ENCODE data around the gene ZNF610. TPM values are rescaled to one million over a fixed set of nuclear protein-coding genes. Genes with fewer than 3 reads are reported as not detected.
"Not testable (repeated sequence)": the region's sequence is repeated elsewhere in the genome, so short reads cannot be mapped to it uniquely, and the experiment has no call there.

ZNF610 gene
- total and polyA plus RNA-seq, 2 donors (not counting 3 experiments of a cell fraction or from before 2014, with no cell fraction given): 1.1 to 1.3 TPM

DNA sequence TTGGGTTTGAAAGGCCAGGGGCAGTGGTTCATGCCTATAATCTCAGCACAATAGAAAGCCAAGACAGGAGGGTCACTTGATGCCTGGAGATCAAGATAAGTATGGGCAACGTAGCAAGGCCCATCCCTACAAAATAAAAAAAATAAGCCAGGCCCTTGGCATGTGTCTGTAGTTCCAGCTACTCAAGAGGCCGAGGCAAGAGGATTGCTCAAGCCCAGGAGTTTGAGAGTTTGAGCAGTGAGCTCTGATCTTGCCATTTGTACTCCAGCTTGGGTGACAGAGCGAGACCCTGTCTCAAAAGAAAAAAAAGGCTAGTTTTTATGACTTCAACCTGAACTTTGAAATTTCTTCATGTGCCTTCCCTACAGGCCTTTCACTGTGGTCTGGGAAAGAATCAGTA is 44.3 kb upstream of the ZNF610 start:
- H3K9ac ChIP-seq (replicated peaks; ENCODE audit: extremely low read depth, insufficient read depth, low read length): no peak overlapping the region
- H3K4me2 ChIP-seq (ENCODE audit: insufficient read depth, low read length): no peak overlapping the region
- FAIRE-seq (no peak), DNase-seq (ENCODE audit: low read depth, low spot score) (no peak)
- no peaks in the 10 kb centered on the region for H3K27me3 ChIP-seq (ENCODE audit: control insufficient read depth in 2 of 2, insufficient read depth in 2 of 2, low read length in 2 of 2)
- no peak overlapping the region for H3K4me3 ChIP-seq (replicated peaks in 1 of 3; ENCODE audit: insufficient read depth in 1 of 3, low read depth in 1 of 3, low read length in 3 of 3)
- H3K27ac ChIP-seq (ENCODE audit: insufficient read depth, low read depth, low read length): no peak overlapping the region
- no peak for TF ChIP-seq MYC (IDR thresholded peaks at IDR 0.05; ENCODE audit: low read depth, low read length)
- no peak for TF ChIP-seq EZH2 (IDR thresholded peaks at IDR 0.05; ENCODE audit: borderline replicate concordance, low read depth, low read length, severe bottlenecking)
- TF ChIP-seq, protein P1, sequence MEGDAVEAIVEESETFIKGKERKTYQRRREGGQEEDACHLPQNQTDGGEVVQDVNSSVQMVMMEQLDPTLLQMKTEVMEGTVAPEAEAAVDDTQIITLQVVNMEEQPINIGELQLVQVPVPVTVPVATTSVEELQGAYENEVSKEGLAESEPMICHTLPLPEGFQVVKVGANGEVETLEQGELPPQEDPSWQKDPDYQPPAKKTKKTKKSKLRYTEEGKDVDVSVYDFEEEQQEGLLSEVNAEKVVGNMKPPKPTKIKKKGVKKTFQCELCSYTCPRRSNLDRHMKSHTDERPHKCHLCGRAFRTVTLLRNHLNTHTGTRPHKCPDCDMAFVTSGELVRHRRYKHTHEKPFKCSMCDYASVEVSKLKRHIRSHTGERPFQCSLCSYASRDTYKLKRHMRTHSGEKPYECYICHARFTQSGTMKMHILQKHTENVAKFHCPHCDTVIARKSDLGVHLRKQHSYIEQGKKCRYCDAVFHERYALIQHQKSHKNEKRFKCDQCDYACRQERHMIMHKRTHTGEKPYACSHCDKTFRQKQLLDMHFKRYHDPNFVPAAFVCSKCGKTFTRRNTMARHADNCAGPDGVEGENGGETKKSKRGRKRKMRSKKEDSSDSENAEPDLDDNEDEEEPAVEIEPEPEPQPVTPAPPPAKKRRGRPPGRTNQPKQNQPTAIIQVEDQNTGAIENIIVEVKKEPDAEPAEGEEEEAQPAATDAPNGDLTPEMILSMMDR (IDR thresholded peaks at IDR 0.05; ENCODE audit: extremely low read depth in 1 of 2, insufficient read depth in 1 of 2, low read depth in 1 of 2, low read length in 2 of 2): no peak
- TF ChIP-seq POLR2AphosphoS5 (IDR thresholded peaks at IDR 0.05; ENCODE audit: insufficient read depth, low read depth, low read length): no peak
- no peak for TF ChIP-seq GATA2 (IDR thresholded peaks at IDR 0.05; ENCODE audit: insufficient read depth, insufficient read length, low read depth, low read length)
- TF ChIP-seq POLR2A (IDR thresholded peaks at IDR 0.05; ENCODE audit: low read depth, low read length): no peak
- no peak for TF ChIP-seq FOS (IDR thresholded peaks at IDR 0.05; ENCODE audit: borderline replicate concordance, insufficient read depth, low read length)
- no peak for TF ChIP-seq JUN (IDR thresholded peaks at IDR 0.05; ENCODE audit: borderline replicate concordance, insufficient read depth, insufficient read length, low read depth)
- TF ChIP-seq, protein P2, sequence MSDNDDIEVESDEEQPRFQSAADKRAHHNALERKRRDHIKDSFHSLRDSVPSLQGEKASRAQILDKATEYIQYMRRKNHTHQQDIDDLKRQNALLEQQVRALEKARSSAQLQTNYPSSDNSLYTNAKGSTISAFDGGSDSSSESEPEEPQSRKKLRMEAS (IDR thresholded peaks at IDR 0.05; ENCODE audit: insufficient read depth, insufficient read length): no peak
- no peaks in the 10 kb centered on the region for H3K9me3 ChIP-seq (replicated peaks; ENCODE audit: control insufficient read depth, insufficient read depth, low read length)
- H3K36me3 ChIP-seq (ENCODE audit: control insufficient read depth in 2 of 2, extremely low read depth in 1 of 2, insufficient read depth in 2 of 2, low read length in 2 of 2): peaks cover 3 to 8% of the 10 kb centered on the region in 2 experiments
- BruUV-seq (replicated peaks): no TSS peak
- peaks cover 4% of the 10 kb centered on the region for H3K4me1 ChIP-seq (ENCODE audit: control insufficient read depth, extremely low read depth, insufficient read depth, low read length)
- no peak overlapping the region for H2AFZ ChIP-seq (ENCODE audit: low read depth, low read length)
- intact Hi-C loops (cut with micrococcal nuclease) (no loop called here), dilution Hi-C loops (cut with MboI; ENCODE audit: extremely low pct_ligation_motif_present, low sequenced_read_pairs) (no loop called here)
- H3K9me1 ChIP-seq (replicated peaks; ENCODE audit: control insufficient read depth, extremely low read depth, insufficient read depth, low read length): no peaks in the 10 kb centered on the region
- POLR2A ChIA-PET: no interaction called here
- no peaks in the 10 kb centered on the region for H4K20me1 ChIP-seq (replicated peaks; ENCODE audit: control insufficient read depth, extremely low read depth, insufficient read depth, low read length)
- CTCF ChIA-PET: no interaction called here
- no peaks in the 10 kb centered on the region for H3K79me2 ChIP-seq (ENCODE audit: control insufficient read depth, insufficient read depth, low read length)

DNA sequence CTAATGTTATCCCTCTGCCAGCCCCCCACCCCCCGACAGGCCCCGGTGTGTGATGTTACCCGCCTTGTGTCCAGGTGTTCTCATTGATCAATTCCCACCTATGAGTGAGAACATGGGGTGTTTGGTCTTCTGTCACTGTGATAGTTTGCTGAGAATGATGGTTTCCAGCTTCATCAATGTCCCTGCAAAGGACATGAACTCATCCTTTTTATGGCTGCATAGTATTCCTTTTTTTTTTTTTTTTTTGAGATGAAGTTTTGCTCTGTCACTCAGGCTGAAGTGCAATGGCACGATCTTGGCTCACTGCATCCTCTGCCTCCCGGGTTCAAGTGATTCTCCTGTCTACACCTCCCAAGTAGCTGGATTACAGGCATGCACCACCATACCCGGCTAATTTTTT is 43.1 kb upstream of the ZNF610 start:
- H3K4me2 ChIP-seq (ENCODE audit: insufficient read depth, low read length); H3K27ac ChIP-seq (ENCODE audit: insufficient read depth, low read depth, low read length); H2AFZ ChIP-seq (ENCODE audit: low read depth, low read length); H3K27me3 ChIP-seq (ENCODE audit: control insufficient read depth in 2 of 2, insufficient read depth in 2 of 2, low read length in 2 of 2); dilution Hi-C loops (cut with MboI; ENCODE audit: extremely low pct_ligation_motif_present, low sequenced_read_pairs); H3K36me3 ChIP-seq (ENCODE audit: control insufficient read depth in 2 of 2, extremely low read depth in 1 of 2, insufficient read depth in 2 of 2, low read length in 2 of 2); BruUV-seq (replicated peaks); H4K20me1 ChIP-seq (replicated peaks; ENCODE audit: control insufficient read depth, extremely low read depth, insufficient read depth, low read length); H3K4me1 ChIP-seq (ENCODE audit: control insufficient read depth, extremely low read depth, insufficient read depth, low read length); intact Hi-C loops (cut with micrococcal nuclease); H3K4me3 ChIP-seq (replicated peaks in 1 of 3; ENCODE audit: insufficient read depth in 1 of 3, low read depth in 1 of 3, low read length in 3 of 3); FAIRE-seq; H3K79me2 ChIP-seq (ENCODE audit: control insufficient read depth, insufficient read depth, low read length); DNase-seq (ENCODE audit: low read depth, low spot score); H3K9me1 ChIP-seq (replicated peaks; ENCODE audit: control insufficient read depth, extremely low read depth, insufficient read depth, low read length); H3K9ac ChIP-seq (replicated peaks; ENCODE audit: extremely low read depth, insufficient read depth, low read length); POLR2A ChIA-PET; H3K9me3 ChIP-seq (replicated peaks; ENCODE audit: control insufficient read depth, insufficient read depth, low read length); CTCF ChIA-PET: not testable (repeated sequence)

Data from endothelial cell of umbilical vein (primary cell).